Right renal cortex interstitium (tissue), 3 donors: ENCODE results near the gene SMIM28. TPM values are rescaled to one million over a fixed set of nuclear protein-coding genes. Genes with fewer than 3 reads are reported as not detected.
"Not testable (repeated sequence)": the region's sequence is repeated elsewhere in the genome, so short reads cannot be mapped to it uniquely, and the experiment has no call there.

Source experiments
- DNase-seq, 3 donors: peaks; one replicate each; pipeline ENCODE4 v3.0.0-alpha.2; 2013; ENCODE audit warnings: low read depth in 3 of 3, low spot score in 2 of 3
- polyA plus RNA-seq, 3 donors: library from polyadenylated mRNA; unstranded; fragments of 120-200 nt; gene quantifications; one replicate each; pipeline ENCODE4 v1.2.1, GENCODE V29; 2013; ENCODE audit not compliant: insufficient read length in 3 of 3

SMIM28 gene
- polyA plus RNA-seq, 3 donors, result 0.14 TPM; not detected in 2

GRCh38 chr6:138403801-138404665, 26.3 kb downstream of the SMIM28 start, which contains the start of gene HEBP2:
Gene HEBP2 (plus strand): TSS chr6:138404223. CDS start chr6:138404496, 273 bp downstream.
- peak; percentile 61 to 85 (median 84) for DNase-seq

GRCh38 chr6:138404666-138405337, 27.1 kb downstream of the SMIM28 start:
- DNase-seq, result no peak

GRCh38 chr6:138405816-138406413, 28.2 kb downstream of the SMIM28 start:
- DNase-seq, result no peak

GRCh38 chr6:138406443-138406842, 28.7 kb downstream of the SMIM28 start:
- no peak for DNase-seq

- no peak for DNase-seq
Measured at GRCh38 chr6:138410048-138410735, 32.5 kb downstream of the SMIM28 start.

- no peak for DNase-seq
Measured at GRCh38 chr6:138410972-138411880, 33.5 kb downstream of the SMIM28 start.

- DNase-seq, result no peak
Measured at GRCh38 chr6:138415125-138415524, 37.4 kb downstream of the SMIM28 start.

GRCh38 chr6:138416206-138416605, 38.5 kb downstream of the SMIM28 start:
- DNase-seq, result no peak

GRCh38 chr6:138417493-138418117, 39.9 kb downstream of the SMIM28 start:
- DNase-seq, result no peak

- no peak for DNase-seq
Measured at GRCh38 chr6:138418118-138418742, 40.5 kb downstream of the SMIM28 start.

- no peak for DNase-seq
Measured at GRCh38 chr6:138419766-138420165, 42.1 kb downstream of the SMIM28 start.

- no peak for DNase-seq
Measured at GRCh38 chr6:138420356-138420755, 42.7 kb downstream of the SMIM28 start.

- DNase-seq, result no peak
Measured at GRCh38 chr6:138421089-138421488, 43.4 kb downstream of the SMIM28 start.

- DNase-seq, result no peak
Measured at GRCh38 chr6:138421608-138422007, 43.9 kb downstream of the SMIM28 start.

GRCh38 chr6:138422861-138423260, 45.2 kb downstream of the SMIM28 start:
- no peak for DNase-seq

- no peak for DNase-seq
Measured at GRCh38 chr6:138424004-138424904, 46.5 kb downstream of the SMIM28 start.

- DNase-seq, result not testable (repeated sequence)
Measured at GRCh38 chr6:138425256-138425655, 47.6 kb downstream of the SMIM28 start.
